Measurements from ENCODE around the gene UNK. TPM values are rescaled to one million over a fixed set of nuclear protein-coding genes. Genes with fewer than 3 reads are reported as not detected.
A peak's percentile ranks its signal among the peaks of the same experiment; 100 is the strongest.

The UNK gene, protein sequence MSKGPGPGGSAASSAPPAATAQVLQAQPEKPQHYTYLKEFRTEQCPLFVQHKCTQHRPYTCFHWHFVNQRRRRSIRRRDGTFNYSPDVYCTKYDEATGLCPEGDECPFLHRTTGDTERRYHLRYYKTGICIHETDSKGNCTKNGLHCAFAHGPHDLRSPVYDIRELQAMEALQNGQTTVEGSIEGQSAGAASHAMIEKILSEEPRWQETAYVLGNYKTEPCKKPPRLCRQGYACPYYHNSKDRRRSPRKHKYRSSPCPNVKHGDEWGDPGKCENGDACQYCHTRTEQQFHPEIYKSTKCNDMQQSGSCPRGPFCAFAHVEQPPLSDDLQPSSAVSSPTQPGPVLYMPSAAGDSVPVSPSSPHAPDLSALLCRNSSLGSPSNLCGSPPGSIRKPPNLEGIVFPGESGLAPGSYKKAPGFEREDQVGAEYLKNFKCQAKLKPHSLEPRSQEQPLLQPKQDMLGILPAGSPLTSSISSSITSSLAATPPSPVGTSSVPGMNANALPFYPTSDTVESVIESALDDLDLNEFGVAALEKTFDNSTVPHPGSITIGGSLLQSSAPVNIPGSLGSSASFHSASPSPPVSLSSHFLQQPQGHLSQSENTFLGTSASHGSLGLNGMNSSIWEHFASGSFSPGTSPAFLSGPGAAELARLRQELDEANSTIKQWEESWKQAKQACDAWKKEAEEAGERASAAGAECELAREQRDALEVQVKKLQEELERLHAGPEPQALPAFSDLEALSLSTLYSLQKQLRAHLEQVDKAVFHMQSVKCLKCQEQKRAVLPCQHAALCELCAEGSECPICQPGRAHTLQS
- polyA plus RNA-seq (2014; cell fraction: cytosol; rRNA removed), result 115 and 128 TPM in 2 replicates
- 135 and 145 TPM in 2 replicates for polyA plus RNA-seq (2014; cell fraction: nucleus; rRNA removed)

DNA sequence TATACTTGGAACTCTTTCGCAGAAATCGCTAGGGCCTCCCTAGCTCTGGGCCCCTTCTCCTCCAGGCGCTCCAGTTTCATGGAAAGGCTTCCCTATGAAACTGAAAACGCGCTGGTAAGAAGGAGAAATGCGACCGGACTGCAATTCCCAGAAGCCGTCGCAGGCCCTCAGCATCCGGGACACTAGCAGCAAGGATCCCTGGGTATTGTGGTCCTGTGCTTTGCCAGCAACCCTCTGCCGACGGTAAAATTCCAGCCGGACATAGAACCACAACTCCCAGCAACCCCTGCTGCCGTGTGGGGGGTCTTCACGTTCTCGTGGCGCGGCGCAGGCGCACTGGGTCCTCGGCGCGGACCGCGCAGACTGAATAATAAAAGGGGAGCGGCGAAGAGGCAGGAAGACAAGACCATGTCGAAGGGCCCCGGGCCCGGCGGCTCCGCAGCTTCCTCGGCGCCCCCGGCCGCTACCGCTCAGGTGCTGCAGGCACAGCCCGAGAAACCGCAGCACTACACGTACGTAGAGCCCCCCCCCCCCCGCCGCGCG is at the start of gene UNK:
TSS of gene UNK (plus strand) at position 334 of the 543 bp plus-strand sequence. CDS start at position 409, 75 bp downstream.
- peak; percentile 100 for DNase-seq (ENCODE audit: low spot score)

DNA sequence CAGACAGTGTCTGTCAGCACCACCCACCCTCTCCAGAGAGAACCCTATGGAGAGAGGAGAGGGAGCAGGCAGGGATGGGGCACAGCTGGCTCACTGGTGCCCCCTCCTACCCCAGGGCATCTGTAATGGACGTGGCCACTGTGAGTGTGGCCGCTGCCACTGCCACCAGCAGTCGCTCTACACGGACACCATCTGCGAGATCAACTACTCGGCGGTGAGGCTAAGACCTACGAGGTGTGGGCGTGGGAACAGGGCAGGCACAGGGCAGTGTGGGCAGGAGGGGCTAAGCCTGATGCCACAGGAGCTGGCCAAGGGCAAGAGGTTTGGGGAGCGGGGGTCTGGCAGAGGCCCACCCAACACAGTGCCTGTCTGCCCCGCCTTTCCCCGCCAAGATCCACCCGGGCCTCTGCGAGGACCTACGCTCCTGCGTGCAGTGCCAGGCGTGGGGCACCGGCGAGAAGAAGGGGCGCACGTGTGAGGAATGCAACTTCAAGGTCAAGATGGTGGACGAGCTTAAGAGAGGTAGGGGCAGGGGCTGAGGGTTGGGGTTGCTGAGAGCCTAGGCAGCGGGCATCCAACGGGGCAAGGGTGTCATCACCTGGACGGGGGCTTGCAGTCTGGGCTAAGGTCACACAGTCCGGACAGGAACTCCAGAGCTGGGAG is 48.3 kb upstream of the UNK start:
- no peak for DNase-seq (ENCODE audit: low spot score)

DNA sequence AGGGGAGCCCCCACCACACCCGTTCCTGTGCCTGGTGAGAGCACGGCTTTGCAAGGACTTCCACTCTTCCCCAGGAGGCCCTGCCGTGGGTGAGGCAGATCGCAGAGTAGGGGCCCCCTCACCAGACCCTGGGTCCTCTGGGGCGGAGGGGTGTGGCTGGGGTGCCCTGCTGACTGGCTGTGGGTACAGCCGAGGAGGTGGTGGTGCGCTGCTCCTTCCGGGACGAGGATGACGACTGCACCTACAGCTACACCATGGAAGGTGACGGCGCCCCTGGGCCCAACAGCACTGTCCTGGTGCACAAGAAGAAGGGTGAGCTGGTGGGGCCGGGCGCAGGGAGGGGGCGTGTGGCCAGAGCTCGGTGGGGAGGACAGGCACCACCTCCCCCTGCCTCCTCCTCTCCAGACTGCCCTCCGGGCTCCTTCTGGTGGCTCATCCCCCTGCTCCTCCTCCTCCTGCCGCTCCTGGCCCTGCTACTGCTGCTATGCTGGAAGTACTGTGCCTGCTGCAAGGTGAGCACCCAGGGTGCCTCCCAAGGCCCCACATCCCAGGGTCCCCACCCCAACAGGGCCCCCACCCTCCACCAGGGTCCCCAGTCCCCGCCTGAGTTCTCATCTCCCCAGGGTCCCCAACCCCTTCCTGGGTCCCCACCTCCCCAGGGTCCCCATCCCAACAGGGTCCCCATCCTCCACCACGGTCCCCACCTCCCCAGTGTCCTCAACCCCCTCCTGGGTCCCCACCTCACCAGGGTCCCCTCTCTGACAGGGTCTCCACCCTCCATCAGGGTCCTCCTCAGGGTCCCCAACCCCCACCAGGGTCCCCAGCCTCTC is 47.3 kb upstream of the UNK start:
- no peak for DNase-seq (ENCODE audit: low spot score)

DNA sequence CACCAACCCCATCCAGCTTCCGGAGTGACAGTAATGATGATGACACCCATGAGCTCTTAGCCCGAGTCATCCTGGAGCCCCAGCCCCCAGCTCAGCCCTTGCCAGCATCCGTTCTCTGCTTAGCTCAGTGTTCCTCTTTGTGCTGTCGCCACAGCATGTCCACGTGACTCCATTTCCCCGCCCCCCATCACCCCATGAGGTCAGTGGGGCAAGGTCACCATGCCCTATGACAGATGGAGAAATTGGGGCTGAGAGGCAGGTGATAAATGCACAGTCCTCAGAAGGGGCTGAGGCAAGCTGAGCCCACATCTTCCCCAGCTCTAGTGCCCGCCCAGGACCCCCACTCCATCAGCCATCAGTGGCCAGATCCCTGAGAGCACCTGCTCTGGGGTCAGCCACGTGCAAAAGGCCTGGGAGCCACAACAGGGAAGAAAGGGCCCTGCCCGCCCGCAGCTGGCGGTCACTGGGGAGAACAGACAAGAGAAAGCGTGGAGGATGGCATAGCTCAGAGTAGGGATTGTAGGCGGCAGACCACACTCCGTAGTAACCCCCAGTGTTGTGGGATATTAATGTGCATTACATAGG is 46.3 kb upstream of the UNK start:
- no peak for DNase-seq (ENCODE audit: low spot score)

DNA sequence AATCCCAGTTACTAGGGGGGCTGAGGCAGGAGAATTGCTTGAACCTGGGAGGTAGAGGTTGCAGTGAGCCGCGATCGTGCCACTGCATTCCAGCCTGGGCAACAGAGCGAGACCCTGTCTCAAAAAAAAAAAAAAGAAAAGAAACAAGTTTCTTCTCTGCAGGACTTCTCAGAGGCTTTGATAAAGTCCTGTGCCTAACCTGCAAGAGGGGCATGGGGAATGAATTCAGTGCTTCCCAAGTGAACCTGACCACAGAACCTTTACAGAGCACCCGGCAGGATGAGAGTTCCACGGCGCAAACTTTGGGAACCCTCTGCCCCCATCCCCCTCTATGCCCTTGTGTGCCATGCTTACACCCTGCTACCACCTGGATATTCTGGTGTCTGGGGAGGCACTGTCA is 45.4 kb upstream of the UNK start:
- no peak for DNase-seq (ENCODE audit: low spot score)

DNA sequence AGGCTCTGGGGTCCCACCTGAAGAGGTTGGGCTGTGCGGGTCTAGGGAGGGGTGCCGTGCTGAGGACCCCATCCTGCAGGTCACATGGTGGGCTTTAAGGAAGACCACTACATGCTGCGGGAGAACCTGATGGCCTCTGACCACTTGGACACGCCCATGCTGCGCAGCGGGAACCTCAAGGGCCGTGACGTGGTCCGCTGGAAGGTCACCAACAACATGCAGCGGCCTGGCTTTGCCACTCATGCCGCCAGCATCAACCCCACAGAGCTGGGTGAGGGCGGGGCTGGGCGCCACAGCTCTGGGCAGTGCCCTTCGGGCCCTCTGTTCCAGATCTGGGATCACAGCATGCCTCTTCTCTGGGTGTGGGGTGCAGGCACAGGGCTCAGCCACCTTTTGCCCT is 44.8 kb upstream of the UNK start:
- no peak for DNase-seq (ENCODE audit: low spot score)

DNA sequence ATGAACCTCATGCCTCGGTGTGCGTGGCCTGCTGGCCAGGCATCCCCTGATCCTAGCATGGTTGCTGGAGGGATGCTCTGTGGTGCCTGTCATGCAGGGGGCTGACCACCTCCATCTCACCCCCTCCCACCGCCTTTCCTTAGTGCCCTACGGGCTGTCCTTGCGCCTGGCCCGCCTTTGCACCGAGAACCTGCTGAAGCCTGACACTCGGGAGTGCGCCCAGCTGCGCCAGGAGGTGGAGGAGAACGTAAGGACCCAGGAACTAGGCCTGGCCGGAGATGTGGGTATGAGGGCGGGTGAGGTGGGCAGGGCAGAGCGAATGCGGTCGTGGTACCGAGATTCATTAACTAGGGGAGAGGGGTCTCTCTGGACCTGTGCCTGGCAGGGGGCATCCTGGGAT is 44.4 kb upstream of the UNK start:
- no peak for DNase-seq (ENCODE audit: low spot score)

DNA sequence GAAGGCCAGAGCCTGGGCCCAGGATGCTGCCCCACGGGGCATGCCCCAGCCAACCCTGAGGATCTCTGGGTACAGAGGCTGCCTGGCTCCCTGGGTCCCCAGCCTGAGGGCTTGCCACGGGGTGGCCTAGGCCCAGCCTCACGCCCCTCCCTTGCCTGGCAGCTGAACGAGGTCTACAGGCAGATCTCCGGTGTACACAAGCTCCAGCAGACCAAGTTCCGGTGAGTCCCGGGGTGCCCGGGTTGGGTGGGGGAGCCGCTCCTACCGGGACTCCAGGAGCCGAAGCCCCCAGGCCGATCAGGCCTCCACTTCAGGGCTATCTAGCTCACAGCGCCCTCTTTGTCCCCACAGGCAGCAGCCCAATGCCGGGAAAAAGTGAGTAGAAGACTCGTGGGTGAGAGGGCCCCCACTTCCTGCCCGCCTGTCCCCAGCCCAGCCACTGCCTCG is 44.0 kb upstream of the UNK start:
- no peak for DNase-seq (ENCODE audit: low spot score)

DNA sequence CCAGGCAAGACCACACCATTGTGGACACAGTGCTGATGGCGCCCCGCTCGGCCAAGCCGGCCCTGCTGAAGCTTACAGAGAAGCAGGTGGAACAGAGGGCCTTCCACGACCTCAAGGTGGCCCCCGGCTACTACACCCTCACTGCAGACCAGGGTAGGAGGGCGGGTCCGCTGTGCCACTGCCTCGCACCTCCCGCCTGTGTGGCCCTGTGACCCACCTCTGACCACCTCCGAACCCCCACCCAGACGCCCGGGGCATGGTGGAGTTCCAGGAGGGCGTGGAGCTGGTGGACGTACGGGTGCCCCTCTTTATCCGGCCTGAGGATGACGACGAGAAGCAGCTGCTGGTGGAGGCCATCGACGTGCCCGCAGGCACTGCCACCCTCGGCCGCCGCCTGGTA is 42.3 kb upstream of the UNK start:
- no peak for DNase-seq (ENCODE audit: low spot score)

DNA sequence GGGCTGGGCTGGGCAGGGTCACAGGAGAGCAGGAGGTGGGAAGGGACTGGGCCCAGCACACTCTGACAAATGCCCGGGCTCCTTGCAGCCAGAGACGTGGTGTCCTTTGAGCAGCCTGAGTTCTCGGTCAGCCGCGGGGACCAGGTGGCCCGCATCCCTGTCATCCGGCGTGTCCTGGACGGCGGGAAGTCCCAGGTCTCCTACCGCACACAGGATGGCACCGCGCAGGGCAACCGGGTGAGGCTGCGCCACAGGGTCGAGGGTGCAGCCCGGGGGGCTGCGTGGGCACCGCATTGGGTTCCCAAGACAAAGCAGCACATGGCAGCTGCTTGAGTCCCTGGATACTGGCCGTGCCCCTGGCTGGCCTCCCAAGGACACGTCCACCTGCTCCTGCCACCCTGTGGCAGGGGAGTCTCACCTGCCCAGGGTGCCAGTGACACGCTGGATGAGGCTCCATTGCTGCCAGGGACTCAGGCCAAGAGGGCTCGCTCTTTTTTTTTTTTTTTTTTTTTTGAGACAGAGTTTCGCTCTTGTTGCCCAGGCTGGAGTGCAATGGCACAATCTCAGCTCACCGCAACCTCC is 40.9 kb upstream of the UNK start:
- DNase-seq (ENCODE audit: low spot score), result no peak

DNA sequence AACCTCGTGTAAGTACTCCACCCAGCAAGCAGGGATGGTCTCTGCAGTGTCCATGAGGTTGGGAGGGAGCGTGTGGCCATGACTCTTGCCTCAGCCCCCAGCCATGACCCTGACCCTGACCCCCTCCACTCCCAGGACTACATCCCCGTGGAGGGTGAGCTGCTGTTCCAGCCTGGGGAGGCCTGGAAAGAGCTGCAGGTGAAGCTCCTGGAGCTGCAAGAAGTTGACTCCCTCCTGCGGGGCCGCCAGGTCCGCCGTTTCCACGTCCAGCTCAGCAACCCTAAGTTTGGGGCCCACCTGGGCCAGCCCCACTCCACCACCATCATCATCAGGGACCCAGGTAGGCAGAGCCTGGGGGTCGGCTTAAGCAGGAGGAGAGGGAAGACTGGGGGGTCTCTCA is 35.9 kb upstream of the UNK start:
- DNase-seq (ENCODE audit: low spot score), result no peak

DNA sequence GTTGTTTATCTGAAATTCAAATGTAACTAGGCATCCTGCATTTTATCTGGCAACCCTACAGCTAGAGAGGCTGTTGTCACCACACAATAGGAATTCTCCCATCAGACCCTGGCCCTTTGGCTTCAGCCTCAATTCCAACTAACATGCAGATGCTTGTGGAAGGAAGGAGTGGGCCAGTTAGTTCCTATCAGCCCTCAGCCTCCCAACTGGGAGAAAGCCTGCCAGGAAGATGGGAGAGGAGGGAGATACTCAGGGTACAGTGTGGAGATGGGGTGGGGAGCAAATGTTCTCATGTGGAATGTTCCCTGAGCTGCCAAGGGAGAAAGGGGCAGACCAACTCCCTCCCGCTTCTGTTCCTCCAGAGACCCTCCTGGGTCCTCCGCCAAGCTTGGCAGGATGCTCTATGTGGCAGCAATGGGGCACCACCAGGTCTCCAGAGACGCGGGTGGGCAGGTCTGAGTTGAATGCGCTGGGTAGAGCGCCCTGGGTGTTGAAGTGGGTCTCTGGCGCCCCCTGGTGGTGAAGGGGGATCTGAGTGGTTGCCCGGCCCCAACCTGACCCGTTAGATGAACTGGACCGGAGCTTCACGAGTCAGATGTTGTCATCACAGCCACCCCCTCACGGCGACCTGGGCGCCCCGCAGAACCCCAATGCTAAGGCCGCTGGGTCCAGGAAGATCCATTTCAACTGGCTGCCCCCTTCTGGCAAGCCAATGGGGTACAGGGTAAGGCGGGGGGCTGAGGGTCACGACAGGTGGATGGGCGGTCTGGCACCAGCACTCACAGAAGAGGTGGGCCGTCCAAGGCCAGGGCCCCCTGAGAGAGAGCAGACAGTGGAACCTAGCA is 34.8 kb upstream of the UNK start:
- peak; percentile 74 for DNase-seq (ENCODE audit: low spot score)

DNA sequence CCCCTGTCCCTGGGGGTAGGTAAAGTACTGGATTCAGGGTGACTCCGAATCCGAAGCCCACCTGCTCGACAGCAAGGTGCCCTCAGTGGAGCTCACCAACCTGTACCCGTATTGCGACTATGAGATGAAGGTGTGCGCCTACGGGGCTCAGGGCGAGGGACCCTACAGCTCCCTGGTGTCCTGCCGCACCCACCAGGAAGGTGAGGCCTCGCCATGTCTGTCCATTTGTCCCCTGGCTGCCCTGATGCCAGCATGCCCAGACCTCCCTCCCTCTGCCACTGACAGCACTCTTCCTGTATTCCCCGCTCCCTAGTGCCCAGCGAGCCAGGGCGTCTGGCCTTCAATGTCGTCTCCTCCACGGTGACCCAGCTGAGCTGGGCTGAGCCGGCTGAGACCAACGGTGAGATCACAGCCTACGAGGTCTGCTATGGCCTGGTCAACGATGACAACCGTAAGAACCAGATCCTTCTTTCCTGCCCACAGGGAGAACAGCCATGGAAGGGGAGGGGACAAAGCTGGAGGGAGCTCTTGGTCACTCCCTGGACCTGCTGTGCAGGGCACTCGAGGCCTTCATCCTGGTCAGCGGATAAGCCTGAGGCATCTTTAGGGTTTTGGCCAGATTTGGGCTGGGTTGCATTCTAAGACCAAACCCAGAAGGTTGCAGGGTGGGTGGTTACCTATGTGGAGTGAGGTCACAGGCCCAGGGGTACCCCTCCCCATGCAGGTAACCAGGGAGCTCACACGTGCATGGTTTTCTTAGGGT is 33.8 kb upstream of the UNK start:
- DNase-seq (ENCODE audit: low spot score), result no peak

DNA sequence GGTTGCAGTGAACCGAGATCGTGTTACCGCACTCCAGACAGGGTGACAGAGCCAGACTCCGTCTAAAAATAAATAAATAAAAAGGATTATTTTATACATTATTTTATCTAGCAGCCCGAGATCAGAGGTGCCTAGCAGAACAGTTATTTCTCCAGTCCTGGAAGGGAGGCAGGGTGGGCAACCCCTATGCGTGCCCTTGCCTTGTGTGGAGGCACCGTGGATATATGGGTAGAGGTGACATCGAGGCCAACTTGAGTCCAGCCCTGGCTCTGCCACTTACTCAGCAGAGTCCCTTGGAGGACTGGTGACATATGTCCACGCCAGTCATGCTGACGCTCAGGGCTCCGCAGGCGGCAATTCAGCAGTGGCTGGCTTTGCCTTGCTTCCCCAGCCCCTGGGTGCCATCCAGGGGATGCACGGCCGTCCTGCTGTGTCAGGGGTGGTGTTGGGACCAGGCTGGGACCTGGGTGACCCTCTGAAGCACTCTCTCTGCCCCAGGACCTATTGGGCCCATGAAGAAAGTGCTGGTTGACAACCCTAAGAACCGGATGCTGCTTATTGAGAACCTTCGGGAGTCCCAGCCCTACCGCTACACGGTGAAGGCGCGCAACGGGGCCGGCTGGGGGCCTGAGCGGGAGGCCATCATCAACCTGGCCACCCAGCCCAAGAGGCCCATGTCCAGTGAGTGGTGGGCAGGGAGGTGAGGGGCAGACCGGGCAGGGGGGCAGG is 32.8 kb upstream of the UNK start:
- DNase-seq (ENCODE audit: low spot score), result no peak

DNA sequence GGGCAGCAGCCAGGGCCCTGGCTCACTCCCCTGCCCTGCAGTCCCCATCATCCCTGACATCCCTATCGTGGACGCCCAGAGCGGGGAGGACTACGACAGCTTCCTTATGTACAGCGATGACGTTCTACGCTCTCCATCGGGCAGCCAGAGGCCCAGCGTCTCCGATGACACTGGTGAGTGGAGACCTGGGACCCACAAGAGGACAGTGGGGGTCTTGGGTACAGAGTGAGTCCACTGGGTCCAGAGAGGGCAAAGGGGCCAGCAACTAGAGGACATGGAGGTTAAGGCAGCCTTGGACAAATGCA is 32.2 kb upstream of the UNK start:
- DNase-seq (ENCODE audit: low spot score), result no peak

DNA sequence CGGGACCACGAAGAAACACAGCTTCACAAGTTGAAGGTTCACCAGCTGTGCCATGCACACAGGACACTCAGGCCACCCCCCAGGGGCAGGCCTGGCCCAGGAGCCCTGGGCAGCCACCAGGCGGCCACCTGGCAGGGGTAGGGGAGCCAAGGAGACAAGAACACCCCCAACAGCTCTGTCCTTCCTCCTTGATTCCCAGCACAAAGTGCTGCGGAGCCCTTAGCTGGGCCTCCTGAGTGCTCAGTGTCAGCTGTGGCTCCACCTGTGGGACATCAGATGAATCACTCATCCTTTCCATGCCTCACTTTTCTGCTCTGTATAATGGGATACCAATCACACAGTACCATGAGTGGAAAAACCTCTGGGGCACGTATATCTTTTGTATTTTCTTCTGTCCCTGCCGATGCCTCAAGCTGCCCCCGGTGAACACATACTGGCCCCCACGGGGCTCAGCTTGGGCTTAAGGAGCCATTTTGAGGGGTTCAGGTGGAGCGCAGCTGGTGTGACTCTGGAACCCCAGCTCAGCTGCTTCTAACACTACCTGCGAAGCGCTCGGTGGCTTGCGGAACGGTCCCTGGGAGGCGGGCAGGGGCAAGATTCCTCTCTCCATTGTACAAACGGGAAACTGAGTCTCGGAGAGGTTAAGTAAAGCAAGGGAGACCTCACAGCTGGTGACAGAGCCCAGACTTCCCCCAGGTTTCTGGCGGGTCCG is 31.6 kb upstream of the UNK start:
- no peak for DNase-seq (ENCODE audit: low spot score)
